Gastroesophageal sphincter (tissue), 4 donors: ENCODE data around the gene PAGE2. TPM values are rescaled to one million over a fixed set of nuclear protein-coding genes. Genes with fewer than 3 reads are reported as not detected.
"Not testable (repeated sequence)": the region's sequence is repeated elsewhere in the genome, so short reads cannot be mapped to it uniquely, and the experiment has no call there.

Source experiments
- ATAC-seq: fragments of 150-250 bp; one replicate; pipeline ENCODE4 v1.9.1; 2016; ENCODE audit warnings: mild to moderate bottlenecking, moderate library complexity
- H3K27ac ChIP-seq, 4 donors: fragments of 200-600 bp; sonication (generic) in 3 of 4; 1 replicate in 3 of 4; 2 replicates in 1 of 4; pipeline ENCODE4 v1.5.1; 2016 to 2019
- H3K27me3 ChIP-seq: fragments of 200-600 bp; sonication (generic); one replicate; pipeline ENCODE4 v1.5.1; 2019
- H3K36me3 ChIP-seq, 2 donors: fragments of 200-600 bp; sonication (generic); one replicate each; pipeline ENCODE4 v1.5.1; 2019; ENCODE audit warnings: control low read depth in 1 of 2
- H3K4me1 ChIP-seq, 3 donors: fragments of 200-600 bp; sonication (generic); 1 replicate in 2 of 3; 2 replicates in 1 of 3; pipeline ENCODE4 v1.5.1; 2016 to 2019; ENCODE audit warnings: control low read depth in 2 of 3
- H3K4me3 ChIP-seq, 2 donors: fragments of 200-600 bp; sonication (generic); one replicate each; pipeline ENCODE4 v1.5.1; 2019; ENCODE audit warnings: mild to moderate bottlenecking in 1 of 2, moderate library complexity in 1 of 2
- H3K9me3 ChIP-seq, 3 donors: fragments of 200-600 bp; sonication (generic); one replicate each; pipeline ENCODE4 v1.5.1; 2017 to 2019; ENCODE audit warnings: control low read depth in 2 of 3
- CTCF ChIP-seq, 4 experiments: fragments of 200-600 bp in 2 of 4; fragments of 450-650 bp in 2 of 4; sonication (generic) in 1 of 4; IDR thresholded peaks; one replicate each; pipeline ENCODE4 v1.5.1; 2017 to 2019; ENCODE audit warnings: antibody characterized with exemption in 4 of 4, mild to moderate bottlenecking in 2 of 4, moderate library complexity in 2 of 4
- EP300 ChIP-seq: sonication (generic); formaldehyde crosslinking; IDR thresholded peaks from one replicate; pipeline ENCODE4 v1.6.1; 2017; ENCODE audit warnings: antibody characterized with exemption, mild to moderate bottlenecking
- POLR2A ChIP-seq, 2 donors: fragments of 450-650 bp; IDR thresholded peaks; one replicate each; pipeline ENCODE4 v1.6.1; 2017; ENCODE audit warnings: antibody characterized with exemption in 2 of 2, mild to moderate bottlenecking in 2 of 2, moderate library complexity in 1 of 2
- POLR2AphosphoS5 ChIP-seq: sonication (generic); formaldehyde crosslinking; IDR thresholded peaks from one replicate; pipeline ENCODE4 v1.6.1; 2017; ENCODE audit warnings: antibody characterized with exemption
- WGBS, 2 donors: methylation state at CpG; one replicate each; pipeline ENCODE4 v1.1.5; 2018; ENCODE audit warnings: low coverage in 1 of 2; 5-methylcytosine and 5-hydroxymethylcytosine counted together
- total RNA-seq, 4 donors: library from RNA; depleted of rRNA; stranded (reverse); fragments of >200 nt; gene quantifications; one replicate each; pipeline ENCODE4 v1.1.0, GENCODE V29; 2016

Gene PAGE2
- total RNA-seq, 4 donors from 2014 or later = not detected

GRCh38 chrX:55057675-55058249 is 31.1 kb upstream of the PAGE2 start:
- TF ChIP-seq EP300 (no peak), POLR2AphosphoS5 (no peak), CTCF (IDR thresholded peaks at IDR 0.05) (peak; percentile 38 to 77 (median 62)), POLR2A (IDR thresholded peaks at IDR 0.05) (no peak)
- H3K4me1 ChIP-seq = no peaks in the 10 kb centered on the region
- H3K36me3 ChIP-seq = no peaks in the 10 kb centered on the region
- H3K27ac ChIP-seq = no peak overlapping the region
- no peaks in the 10 kb centered on the region for H3K9me3 ChIP-seq
- WGBS, 2 donors = 0 to 24% methylated on average over 3 to 5 of the region's 5 CpGs
- ATAC-seq = peak; percentile 61
- no peaks in the 10 kb centered on the region for H3K27me3 ChIP-seq
- peak overlapping the region in 1 of 2 donors; percentile 6 for H3K4me3 ChIP-seq

GRCh38 chrX:55067180-55067579 is 21.6 kb upstream of the PAGE2 start:
- not testable (repeated sequence) for H3K4me3 ChIP-seq, ATAC-seq, H3K4me1 ChIP-seq, H3K27me3 ChIP-seq, H3K36me3 ChIP-seq, H3K9me3 ChIP-seq, H3K27ac ChIP-seq
- WGBS, 2 donors = 82 to 83% methylated on average over 1 to 2 of the region's 2 CpGs

GRCh38 chrX:55072286-55072685 is 16.5 kb upstream of the PAGE2 start:
- WGBS, 2 donors = 29% methylated on average over 1 of the region's 3 CpGs; no CpG with 5 or more reads in 1 of the 2 donors
- no peak for ATAC-seq
- Histone ChIP-seq H3K27me3 (no peaks in the 10 kb centered on the region), H3K27ac (no peak overlapping the region), H3K4me1 (no peaks in the 10 kb centered on the region), H3K4me3 (no peak overlapping the region), H3K36me3 (no peaks in the 10 kb centered on the region), H3K9me3 (no peaks in the 10 kb centered on the region)
- no peak for TF ChIP-seq POLR2AphosphoS5
- TF ChIP-seq POLR2A (IDR thresholded peaks at IDR 0.05) = no peak
- TF ChIP-seq EP300 = no peak
- no peak for TF ChIP-seq CTCF (IDR thresholded peaks at IDR 0.05)

GRCh38 chrX:55074851-55075467 is 13.9 kb upstream of the PAGE2 start, which contains the start of gene PAGE2B:
Gene PAGE2B, plus strand, starts transcription at chrX:55075030. Its CDS starts 1,012 bp downstream, at chrX:55076042.
- Histone ChIP-seq H3K36me3 (no peaks in the 10 kb centered on the region), H3K4me3 (no peak within 1 kb of the TSS), H3K27me3 (no peaks in the 10 kb centered on the region), H3K4me1 (no peaks in the 10 kb centered on the region), H3K27ac (no peak within 1 kb of the TSS), H3K9me3 (no peaks in the 10 kb centered on the region)
- WGBS, 2 donors = 72 to 86% methylated on average over 5 to 6 of the region's 36 CpGs
- TF ChIP-seq POLR2AphosphoS5 (no peak), CTCF (IDR thresholded peaks at IDR 0.05) (no peak), EP300 (no peak), POLR2A (IDR thresholded peaks at IDR 0.05) (no peak)
- no peak for ATAC-seq

GRCh38 chrX:55098691-55099090 is 9.9 kb downstream of the PAGE2 start:
- Histone ChIP-seq H3K27me3 (no peaks in the 10 kb centered on the region), H3K36me3 (no peaks in the 10 kb centered on the region), H3K4me3 (no peak overlapping the region), H3K27ac (no peak overlapping the region), H3K4me1 (no peaks in the 10 kb centered on the region), H3K9me3 (no peaks in the 10 kb centered on the region)
- WGBS, 2 donors = 18 to 28% methylated on average over 2 of the region's 2 CpGs
- TF ChIP-seq POLR2AphosphoS5 (no peak), CTCF (IDR thresholded peaks at IDR 0.05) (no peak), EP300 (no peak), POLR2A (IDR thresholded peaks at IDR 0.05) (no peak)
- no peak for ATAC-seq
